Astrocyte (in vitro differentiated cells and primary cell): ENCODE results near the gene CHMP2A. TPM values are rescaled to one million over a fixed set of nuclear protein-coding genes. Genes with fewer than 3 reads are reported as not detected.

Experiments used
- DNase-seq: peaks from one replicate; pipeline ENCODE4 v3.0.0-alpha.2; 2010; ENCODE audit warnings: low read depth
- FAIRE-seq: peaks from 2 replicates; lab custom pipeline; 2011; peaks lifted over from hg19 to GRCh38; lab: Jason Lieb, UNC
- H2AFZ ChIP-seq: 2 replicates; pipeline ENCODE4 v1.6.0; 2012; ENCODE audit warnings: low read depth, low read length, inconsistent platforms
- H3K27ac ChIP-seq: 2 replicates; pipeline ENCODE4 v1.5.1; 2011; ENCODE audit warnings: low read depth, low read length, inconsistent platforms
- H3K27me3 ChIP-seq: 2 replicates; pipeline ENCODE4 v1.6.0; 2011; ENCODE audit warnings: low read length, inconsistent platforms; ENCODE audit not compliant: insufficient read depth
- H3K36me3 ChIP-seq: 2 replicates; pipeline ENCODE4 v1.5.1; 2011; ENCODE audit warnings: low read length, inconsistent platforms; ENCODE audit not compliant: insufficient read depth
- H3K4me1 ChIP-seq: 2 replicates; pipeline ENCODE4 v1.5.1; 2011; ENCODE audit warnings: low read length, inconsistent platforms; ENCODE audit not compliant: insufficient read depth
- H3K4me2 ChIP-seq: 2 replicates; pipeline ENCODE4 v1.6.0; 2012; ENCODE audit warnings: low read length, inconsistent platforms
- H3K4me3 ChIP-seq: 2 replicates; pipeline ENCODE4 v1.5.1; 2011; ENCODE audit warnings: low read depth, mild to moderate bottlenecking, low read length, inconsistent platforms; ENCODE audit not compliant: insufficient read depth
- H3K79me2 ChIP-seq: 2 replicates; pipeline ENCODE4 v1.6.0; 2012; ENCODE audit warnings: mild to moderate bottlenecking, low read length, inconsistent platforms; ENCODE audit not compliant: insufficient read depth
- H3K9ac ChIP-seq: 2 replicates; pipeline ENCODE4 v1.6.0; 2012; ENCODE audit warnings: mild to moderate bottlenecking, low read length, inconsistent platforms
- H3K9me3 ChIP-seq: 2 replicates; pipeline ENCODE4 v1.5.1; 2012; ENCODE audit warnings: low read depth, mild to moderate bottlenecking, low read length, inconsistent platforms; ENCODE audit not compliant: insufficient read depth
- H4K20me1 ChIP-seq: 2 replicates; pipeline ENCODE4 v1.6.0; 2012; ENCODE audit warnings: low read length, inconsistent platforms; ENCODE audit not compliant: insufficient read depth
- H3K27ac Mint-ChIP-seq: one replicate; pipeline ENCODE4 v1.8.0; 2021; ENCODE audit warnings: mild to moderate bottlenecking, mixed read lengths; ENCODE audit not compliant: unreplicated experiment
- H3K27me3 Mint-ChIP-seq: one replicate; pipeline ENCODE4 v1.8.0; 2021; ENCODE audit warnings: low read depth, mixed read lengths; ENCODE audit not compliant: unreplicated experiment
- H3K36me3 Mint-ChIP-seq: one replicate; pipeline ENCODE4 v1.8.0; 2021; ENCODE audit warnings: low read depth, mixed read lengths; ENCODE audit not compliant: unreplicated experiment
- H3K4me1 Mint-ChIP-seq: one replicate; pipeline ENCODE4 v1.8.0; 2021; ENCODE audit warnings: low read depth, mixed read lengths; ENCODE audit not compliant: unreplicated experiment
- H3K4me3 Mint-ChIP-seq: one replicate; pipeline ENCODE4 v1.8.0; 2021; ENCODE audit warnings: mild to moderate bottlenecking, moderate library complexity, mixed read lengths; ENCODE audit not compliant: unreplicated experiment
- H3K9me3 Mint-ChIP-seq: one replicate; pipeline ENCODE4 v1.8.0; 2021; ENCODE audit warnings: mild to moderate bottlenecking, mixed read lengths; ENCODE audit not compliant: unreplicated experiment
- CTCF ChIP-seq: IDR thresholded peaks from 2 replicates; pipeline ENCODE4 v1.5.1; 2011; ENCODE audit warnings: low read depth, mild to moderate bottlenecking, inconsistent platforms, low read length, moderate library complexity; ENCODE audit not compliant: insufficient read depth
- EZH2 ChIP-seq: IDR thresholded peaks from 2 replicates; pipeline ENCODE4 v1.6.1; 2012; ENCODE audit warnings: mild to moderate bottlenecking, low read length, inconsistent platforms; ENCODE audit not compliant: insufficient read depth
- total RNA-seq: library from RNA; stranded (reverse); gene quantifications from 2 replicates; pipeline ENCODE4 v1.2.1, GENCODE V29; 2021

Gene CHMP2A
- total RNA-seq, 1 donor from 2014 or later: 71.3 TPM

- no peaks in the 10 kb centered on the region for H3K9me3 ChIP-seq
- Mint-ChIP-seq H3K4me1 (peaks cover 14% of the 10 kb centered on the region), H3K9me3 (peaks cover 2% of the 10 kb centered on the region), H3K36me3 (peaks cover 17% of the 10 kb centered on the region), H3K27me3 (no peaks in the 10 kb centered on the region), H3K4me3 (no peak within 1 kb of the TSS), H3K27ac (no peak within 1 kb of the TSS)
- H3K4me2 ChIP-seq: no peak within 1 kb of the TSS
- FAIRE-seq: no peak
- peaks cover 6% of the 10 kb centered on the region for H3K4me1 ChIP-seq
- H4K20me1 ChIP-seq: peaks cover 13% of the 10 kb centered on the region
- no peak within 1 kb of the TSS for H3K4me3 ChIP-seq
- no peak for DNase-seq
- no peak within 1 kb of the TSS for H3K9ac ChIP-seq
- TF ChIP-seq CTCF (no peak), EZH2 (no peak)
- peaks cover 2% of the 10 kb centered on the region for H3K36me3 ChIP-seq
- H3K27me3 ChIP-seq: no peaks in the 10 kb centered on the region
- H3K27ac ChIP-seq: no peak within 1 kb of the TSS
- no peak within 1 kb of the TSS for H2AFZ ChIP-seq
- peaks cover 20% of the 10 kb centered on the region for H3K79me2 ChIP-seq
Measured at GRCh38 chr19:58511353-58512208, 43.3 kb downstream of the CHMP2A start, which contains the start of gene SLC27A5. TSS of gene SLC27A5 (minus strand) at chr19:58511992. CDS start at chr19:58511955, 37 bp downstream.

- H3K79me2 ChIP-seq: peaks cover 8% of the 10 kb centered on the region
- FAIRE-seq (no peak), DNase-seq (no peak)
- peaks cover 3% of the 10 kb centered on the region for H4K20me1 ChIP-seq
- no peak overlapping the region for H2AFZ ChIP-seq
- no peak overlapping the region for H3K27ac ChIP-seq
- no peak for TF ChIP-seq EZH2
- TF ChIP-seq CTCF: no peak
- no peaks in the 10 kb centered on the region for H3K27me3 Mint-ChIP-seq
- H3K36me3 Mint-ChIP-seq: peaks cover 9% of the 10 kb centered on the region
- H3K4me3 Mint-ChIP-seq: no peak overlapping the region
- H3K36me3 ChIP-seq: no peaks in the 10 kb centered on the region
- H3K9me3 Mint-ChIP-seq: peaks cover 6% of the 10 kb centered on the region
- no peaks in the 10 kb centered on the region for H3K9me3 ChIP-seq
- H3K27ac Mint-ChIP-seq: no peak overlapping the region
- H3K9ac ChIP-seq: no peak overlapping the region
- H3K4me1 Mint-ChIP-seq: peaks cover 3% of the 10 kb centered on the region
- no peak overlapping the region for H3K4me2 ChIP-seq
- H3K27me3 ChIP-seq: no peaks in the 10 kb centered on the region
- no peak overlapping the region for H3K4me3 ChIP-seq
- peaks cover 6% of the 10 kb centered on the region for H3K4me1 ChIP-seq
Measured at GRCh38 chr19:58510084-58510862, 44.6 kb downstream of the CHMP2A start.
